ENCODE measurements around the gene MRPL22.

DNA sequence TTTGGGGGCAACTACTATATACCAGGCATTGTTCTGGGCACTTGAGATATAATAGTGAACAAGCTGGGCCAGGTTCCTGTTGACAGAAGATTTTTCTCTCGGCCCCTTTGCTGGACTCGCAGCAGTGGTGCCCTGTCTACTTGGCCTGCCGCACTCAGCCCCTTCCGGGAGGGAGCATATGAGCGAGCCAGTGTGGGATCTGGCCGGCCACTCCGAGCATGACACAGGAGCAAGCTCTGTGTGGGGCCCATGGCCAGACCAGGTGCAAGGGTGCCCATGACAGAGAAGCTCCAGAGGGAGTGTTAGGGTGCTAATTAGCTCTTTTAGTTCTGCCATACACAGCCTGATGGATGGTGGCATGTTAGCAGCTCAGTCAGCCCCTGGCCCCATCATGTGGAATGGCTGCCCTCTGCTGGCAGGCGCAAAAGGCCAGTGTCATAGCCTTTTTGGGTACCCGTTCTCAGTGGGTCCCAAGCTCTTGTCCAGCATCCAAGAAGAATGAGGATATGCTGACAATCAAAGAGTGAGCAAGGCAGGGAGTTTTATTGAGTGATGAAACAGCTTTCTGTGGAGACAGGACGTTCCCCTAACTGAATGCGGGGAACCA, 63.4 kb downstream of the MRPL22 start:
- TF ChIP-seq, protein P1, sequence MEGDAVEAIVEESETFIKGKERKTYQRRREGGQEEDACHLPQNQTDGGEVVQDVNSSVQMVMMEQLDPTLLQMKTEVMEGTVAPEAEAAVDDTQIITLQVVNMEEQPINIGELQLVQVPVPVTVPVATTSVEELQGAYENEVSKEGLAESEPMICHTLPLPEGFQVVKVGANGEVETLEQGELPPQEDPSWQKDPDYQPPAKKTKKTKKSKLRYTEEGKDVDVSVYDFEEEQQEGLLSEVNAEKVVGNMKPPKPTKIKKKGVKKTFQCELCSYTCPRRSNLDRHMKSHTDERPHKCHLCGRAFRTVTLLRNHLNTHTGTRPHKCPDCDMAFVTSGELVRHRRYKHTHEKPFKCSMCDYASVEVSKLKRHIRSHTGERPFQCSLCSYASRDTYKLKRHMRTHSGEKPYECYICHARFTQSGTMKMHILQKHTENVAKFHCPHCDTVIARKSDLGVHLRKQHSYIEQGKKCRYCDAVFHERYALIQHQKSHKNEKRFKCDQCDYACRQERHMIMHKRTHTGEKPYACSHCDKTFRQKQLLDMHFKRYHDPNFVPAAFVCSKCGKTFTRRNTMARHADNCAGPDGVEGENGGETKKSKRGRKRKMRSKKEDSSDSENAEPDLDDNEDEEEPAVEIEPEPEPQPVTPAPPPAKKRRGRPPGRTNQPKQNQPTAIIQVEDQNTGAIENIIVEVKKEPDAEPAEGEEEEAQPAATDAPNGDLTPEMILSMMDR (IDR thresholded peaks at IDR 0.05), result no peak
- TF ChIP-seq POLR2A (IDR thresholded peaks at IDR 0.05), result no peak
